ENCODE data around the gene RNF138. TPM values are rescaled to one million over a fixed set of nuclear protein-coding genes. Genes with fewer than 3 reads are reported as not detected.
A peak's percentile ranks its signal among the peaks of the same experiment; 100 is the strongest.

Gene RNF138
- polyA plus RNA-seq, 1 donor (not counting 4 experiments of a cell fraction or from before 2014, with no cell fraction given): 18.0 TPM

- peak overlapping the region; percentile 63 for H3K4me2 ChIP-seq (ENCODE audit: control insufficient read depth, extremely low read depth, insufficient read depth, low read depth, low read length)
- peaks cover 0 to 5% of the 10 kb centered on the region in 2 experiments for H3K36me3 ChIP-seq (ENCODE audit: control insufficient read depth in 2 of 2, extremely low read depth in 1 of 2, insufficient read depth in 2 of 2, low read length in 2 of 2)
- no peaks in the 10 kb centered on the region for H3K9me1 ChIP-seq (ENCODE audit: control insufficient read depth, extremely low read depth, insufficient read depth, low read length)
- TF ChIP-seq EZH2 (IDR thresholded peaks at IDR 0.05; ENCODE audit: low read length) (no peak), CTCF (optimal IDR thresholded peaks at IDR 0.05 in 1 of 3, IDR thresholded peaks at IDR 0.05 in 1 of 3, conservative IDR thresholded peaks at IDR 0.05 in 1 of 3; ENCODE audit: extremely low read depth in 1 of 3, insufficient read depth in 2 of 3, low read length in 3 of 3) (no peak)
- H3K27ac ChIP-seq (ENCODE audit: control insufficient read depth, insufficient read depth, low read length): peak overlapping the region; percentile 89
- dilution Hi-C loops (cut with MboI; ENCODE audit: extremely low pct_ligation_motif_present, low sequenced_read_pairs): no loop called here
- no peak for FAIRE-seq
- no peak for DNase-seq (ENCODE audit: low read depth, low spot score)
- peak overlapping the region; percentile 93 for H3K9ac ChIP-seq (ENCODE audit: control insufficient read depth, extremely low read depth, insufficient read depth, low read length)
- no peaks in the 10 kb centered on the region for H3K9me3 ChIP-seq (ENCODE audit: control insufficient read depth, low read depth, low read length)
- peaks cover 38% of the 10 kb centered on the region for H3K79me2 ChIP-seq (ENCODE audit: control insufficient read depth, insufficient read depth, low read length)
- H3K27me3 ChIP-seq (ENCODE audit: control insufficient read depth, extremely low read depth, insufficient read depth, low read length): no peaks in the 10 kb centered on the region
- peaks cover 21% of the 10 kb centered on the region for H3K4me1 ChIP-seq (ENCODE audit: control insufficient read depth, extremely low read depth, insufficient read depth, low read length)
- peak overlapping the region; percentile 52 for H2AFZ ChIP-seq (ENCODE audit: control insufficient read depth, low read length)
- H3K4me3 ChIP-seq (ENCODE audit: control insufficient read depth in 2 of 3, extremely low read depth in 1 of 3, insufficient read depth in 2 of 3, low read depth in 1 of 3, low read length in 3 of 3): peak overlapping the region; percentile 62 to 71 (median 67)
- peaks cover 2% of the 10 kb centered on the region for H4K20me1 ChIP-seq (ENCODE audit: control insufficient read depth, extremely low read depth, insufficient read depth, low read length)
Observed at GRCh38 chr18:32091325-32091723, 350 bp upstream of the RNF138 start.

GRCh38 chr18:32092422-32093101 lies 888 bp downstream of the RNF138 start:
- peak; percentile 38 for DNase-seq (ENCODE audit: low read depth, low spot score)
- H3K27me3 ChIP-seq (ENCODE audit: control insufficient read depth, extremely low read depth, insufficient read depth, low read length): no peaks in the 10 kb centered on the region
- FAIRE-seq: peak; percentile 52
- H3K4me1 ChIP-seq (ENCODE audit: control insufficient read depth, extremely low read depth, insufficient read depth, low read length): peaks cover 12% of the 10 kb centered on the region
- peaks cover 0 to 5% of the 10 kb centered on the region in 2 experiments for H3K36me3 ChIP-seq (ENCODE audit: control insufficient read depth in 2 of 2, extremely low read depth in 1 of 2, insufficient read depth in 2 of 2, low read length in 2 of 2)
- no peak for TF ChIP-seq CTCF (optimal IDR thresholded peaks at IDR 0.05 in 1 of 3, IDR thresholded peaks at IDR 0.05 in 1 of 3, conservative IDR thresholded peaks at IDR 0.05 in 1 of 3; ENCODE audit: extremely low read depth in 1 of 3, insufficient read depth in 2 of 3, low read length in 3 of 3)
- TF ChIP-seq EZH2 (IDR thresholded peaks at IDR 0.05; ENCODE audit: low read length): no peak
- no peaks in the 10 kb centered on the region for H3K9me3 ChIP-seq (ENCODE audit: control insufficient read depth, low read depth, low read length)
- no peaks in the 10 kb centered on the region for H3K9me1 ChIP-seq (ENCODE audit: control insufficient read depth, extremely low read depth, insufficient read depth, low read length)
- H2AFZ ChIP-seq (ENCODE audit: control insufficient read depth, low read length): peak overlapping the region; percentile 93
- H3K4me2 ChIP-seq (ENCODE audit: control insufficient read depth, extremely low read depth, insufficient read depth, low read depth, low read length): peak overlapping the region; percentile 92
- peak overlapping the region; percentile 93 for H3K9ac ChIP-seq (ENCODE audit: control insufficient read depth, extremely low read depth, insufficient read depth, low read length)
- dilution Hi-C loops (cut with MboI; ENCODE audit: extremely low pct_ligation_motif_present, low sequenced_read_pairs): no loop called here
- H3K79me2 ChIP-seq (ENCODE audit: control insufficient read depth, insufficient read depth, low read length): peaks cover 51% of the 10 kb centered on the region
- peak overlapping the region; percentile 62 to 99 (median 92) for H3K4me3 ChIP-seq (ENCODE audit: control insufficient read depth in 2 of 3, extremely low read depth in 1 of 3, insufficient read depth in 2 of 3, low read depth in 1 of 3, low read length in 3 of 3)
- H4K20me1 ChIP-seq (ENCODE audit: control insufficient read depth, extremely low read depth, insufficient read depth, low read length): peaks cover 2% of the 10 kb centered on the region
- peak overlapping the region; percentile 84 for H3K27ac ChIP-seq (ENCODE audit: control insufficient read depth, insufficient read depth, low read length)
